Thyroid gland (tissue), 4 donors: ENCODE data around the gene USP38.

ENCODE experiments used
- POLR2A ChIP-seq, 2 donors: fragments of 450-650 bp; IDR thresholded peaks; one replicate each; pipeline ENCODE4 v1.6.1; 2017; ENCODE audit warnings: antibody characterized with exemption in 2 of 2, mild to moderate bottlenecking in 2 of 2, moderate library complexity in 1 of 2
- TF ChIP-seq, protein P1 (sequence below), 6 experiments: fragments of 200-600 bp in 3 of 6; fragments of 450-650 bp in 3 of 6; sonication (generic) in 3 of 6; IDR thresholded peaks; one replicate each; pipeline ENCODE4 v1.5.1; 2016 to 2019; ENCODE audit warnings: antibody characterized with exemption in 6 of 6, mild to moderate bottlenecking in 2 of 6, inconsistent platforms in 1 of 6, moderate library complexity in 1 of 6

DNA sequence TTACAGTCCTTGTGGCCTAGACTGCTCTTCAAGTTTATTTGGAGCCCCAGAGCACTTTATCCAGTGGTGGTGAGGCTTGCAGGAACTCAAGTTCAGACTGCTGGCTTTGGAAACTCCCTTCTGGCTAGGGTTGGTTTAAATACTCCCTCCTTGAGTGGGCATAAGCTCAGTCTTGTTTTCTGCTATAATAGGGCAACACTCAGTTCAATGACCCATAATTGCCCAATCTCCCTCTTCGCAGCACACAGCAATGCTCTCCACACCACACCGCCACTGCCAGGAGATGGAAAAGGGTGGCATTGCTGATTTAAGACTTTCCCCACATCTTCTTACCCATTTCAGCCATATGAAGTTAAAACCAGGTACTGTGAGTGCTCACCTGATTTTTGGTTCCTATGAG, 27.9 kb upstream of the USP38 start:
- TF ChIP-seq, protein P1, sequence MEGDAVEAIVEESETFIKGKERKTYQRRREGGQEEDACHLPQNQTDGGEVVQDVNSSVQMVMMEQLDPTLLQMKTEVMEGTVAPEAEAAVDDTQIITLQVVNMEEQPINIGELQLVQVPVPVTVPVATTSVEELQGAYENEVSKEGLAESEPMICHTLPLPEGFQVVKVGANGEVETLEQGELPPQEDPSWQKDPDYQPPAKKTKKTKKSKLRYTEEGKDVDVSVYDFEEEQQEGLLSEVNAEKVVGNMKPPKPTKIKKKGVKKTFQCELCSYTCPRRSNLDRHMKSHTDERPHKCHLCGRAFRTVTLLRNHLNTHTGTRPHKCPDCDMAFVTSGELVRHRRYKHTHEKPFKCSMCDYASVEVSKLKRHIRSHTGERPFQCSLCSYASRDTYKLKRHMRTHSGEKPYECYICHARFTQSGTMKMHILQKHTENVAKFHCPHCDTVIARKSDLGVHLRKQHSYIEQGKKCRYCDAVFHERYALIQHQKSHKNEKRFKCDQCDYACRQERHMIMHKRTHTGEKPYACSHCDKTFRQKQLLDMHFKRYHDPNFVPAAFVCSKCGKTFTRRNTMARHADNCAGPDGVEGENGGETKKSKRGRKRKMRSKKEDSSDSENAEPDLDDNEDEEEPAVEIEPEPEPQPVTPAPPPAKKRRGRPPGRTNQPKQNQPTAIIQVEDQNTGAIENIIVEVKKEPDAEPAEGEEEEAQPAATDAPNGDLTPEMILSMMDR (IDR thresholded peaks at IDR 0.05): no peak
- no peak for TF ChIP-seq POLR2A (IDR thresholded peaks at IDR 0.05)
